SK-N-SH treated with all-trans-retinoic acid at 6 μM for 48 hours (cell line): ENCODE results near the gene AGBL5.
"Not testable (repeated sequence)": the region's sequence is repeated elsewhere in the genome, so short reads cannot be mapped to it uniquely, and the experiment has no call there.

Experiments used
- ATAC-seq: fragments of 200-7000 bp; cut with Tn5 transposase; 3 replicates; pipeline ENCODE4 v1.9.1; 2020; ENCODE audit warnings: mild to moderate bottlenecking, moderate library complexity
- ARNTL ChIP-seq: fragments of 450-650 bp; formaldehyde crosslinking; IDR thresholded peaks from 2 replicates; pipeline ENCODE4 v1.5.0; 2020; ENCODE audit warnings: low read depth, mild to moderate bottlenecking, moderate library complexity, borderline replicate concordance
- BACH2 ChIP-seq: fragments of 250-450 bp; sonication (Bioruptor Pico); IDR thresholded peaks from 2 replicates; pipeline ENCODE4 v1.9.0; 2021; ENCODE audit warnings: mild to moderate bottlenecking, borderline replicate concordance
- CREB5 ChIP-seq: fragments of 250-450 bp; sonication (Bioruptor Pico); IDR thresholded peaks from 2 replicates; pipeline ENCODE4 v1.5.1; 2020; ENCODE audit warnings: low read depth, mild to moderate bottlenecking, moderate library complexity
- CSDC2 ChIP-seq: fragments of 250-450 bp; sonication (Bioruptor Pico); IDR thresholded peaks from 2 replicates; pipeline ENCODE4 v1.5.0; 2020; ENCODE audit warnings: mild to moderate bottlenecking, moderate library complexity
- CSRNP3 ChIP-seq: fragments of 250-450 bp; sonication (Bioruptor Pico); IDR thresholded peaks from 2 replicates; pipeline ENCODE4 v1.5.1; 2021; ENCODE audit warnings: mild to moderate bottlenecking, moderate library complexity
- ESRRG ChIP-seq: fragments of 250-450 bp; sonication (Bioruptor Pico); IDR thresholded peaks from 2 replicates; pipeline ENCODE4 v1.6.1; 2021; ENCODE audit warnings: mild to moderate bottlenecking
- GLIS3 ChIP-seq: fragments of 250-450 bp; sonication (Bioruptor Pico); IDR thresholded peaks from 2 replicates; pipeline ENCODE4 v1.5.0; 2020; ENCODE audit warnings: mild to moderate bottlenecking, moderate library complexity
- ISL1 ChIP-seq: fragments of 250-450 bp; sonication (Bioruptor Pico); IDR thresholded peaks from 2 replicates; pipeline ENCODE4 v2.1.2; 2022; ENCODE audit warnings: mild to moderate bottlenecking, moderate library complexity
- OSR1 ChIP-seq: fragments of 250-450 bp; sonication (Bioruptor Pico); IDR thresholded peaks from 2 replicates; pipeline ENCODE4 v1.8.0; 2022; ENCODE audit warnings: moderate library complexity, mild to moderate bottlenecking, inconsistent platforms
- PATZ1 ChIP-seq: fragments of 250-450 bp; sonication (Bioruptor Pico); IDR thresholded peaks from 2 replicates; pipeline ENCODE4 v1.8.0; 2020; ENCODE audit warnings: mild to moderate bottlenecking, moderate library complexity, borderline replicate concordance
- POU6F1 ChIP-seq: fragments of 250-450 bp; sonication (Bioruptor Pico); IDR thresholded peaks from 2 replicates; pipeline ENCODE4 v1.8.0; 2021; ENCODE audit warnings: low read depth, mild to moderate bottlenecking, moderate library complexity, borderline replicate concordance
- PPARA ChIP-seq: fragments of 250-450 bp; sonication (Bioruptor Pico); IDR thresholded peaks from 2 replicates; pipeline ENCODE4 v1.5.0; 2020; ENCODE audit warnings: mild to moderate bottlenecking, borderline replicate concordance
- RARB ChIP-seq: fragments of 250-450 bp; sonication (Bioruptor Pico); IDR thresholded peaks from 2 replicates; pipeline ENCODE4 v1.8.0; 2021; ENCODE audit warnings: mild to moderate bottlenecking, moderate library complexity
- SNAI2 ChIP-seq: fragments of 250-450 bp; sonication (Bioruptor Pico); IDR thresholded peaks from 2 replicates; pipeline ENCODE4 v1.5.0; 2020; ENCODE audit warnings: mild to moderate bottlenecking, moderate library complexity
- TCF4 ChIP-seq: fragments of 250-450 bp; sonication (Bioruptor Pico); IDR thresholded peaks from 2 replicates; pipeline ENCODE4 v1.8.0; 2021; ENCODE audit warnings: mild to moderate bottlenecking, moderate library complexity, borderline replicate concordance
- TOX ChIP-seq: fragments of 250-450 bp; sonication (Bioruptor Pico); IDR thresholded peaks from 2 replicates; pipeline ENCODE4 v1.8.0; 2021; ENCODE audit warnings: mild to moderate bottlenecking, moderate library complexity, borderline replicate concordance
- TSHZ2 ChIP-seq: fragments of 250-450 bp; sonication (Bioruptor Pico); IDR thresholded peaks from 2 replicates; pipeline ENCODE4 v1.5.0; 2020; ENCODE audit warnings: mild to moderate bottlenecking, moderate library complexity
- ZC3H10 ChIP-seq: fragments of 250-450 bp; sonication (Bioruptor Pico); IDR thresholded peaks from 2 replicates; pipeline ENCODE4 v1.5.1; 2021; ENCODE audit warnings: mild to moderate bottlenecking, moderate library complexity
- ZFP3 ChIP-seq: fragments of 250-450 bp; sonication (Bioruptor Pico); IDR thresholded peaks from 2 replicates; pipeline ENCODE4 v1.5.0; 2020; ENCODE audit warnings: mild to moderate bottlenecking, moderate library complexity
- ZFP30 ChIP-seq: fragments of 450-650 bp; formaldehyde crosslinking; IDR thresholded peaks from 2 replicates; pipeline ENCODE4 v1.5.0; 2022; ENCODE audit warnings: mild to moderate bottlenecking, moderate library complexity
- ZNF565 ChIP-seq: fragments of 450-650 bp; formaldehyde crosslinking; conservative IDR thresholded peaks from 2 replicates; pipeline ENCODE4 v1.5.0; 2020; ENCODE audit warnings: low read depth, mild to moderate bottlenecking, moderate library complexity
- ZNF70 ChIP-seq: fragments of 450-650 bp; formaldehyde crosslinking; IDR thresholded peaks from 2 replicates; pipeline ENCODE4 v1.5.0; 2020; ENCODE audit warnings: mild to moderate bottlenecking, moderate library complexity
- ZNF8 ChIP-seq: fragments of 450-650 bp; formaldehyde crosslinking; IDR thresholded peaks from 2 replicates; pipeline ENCODE4 v1.5.0; 2020; ENCODE audit warnings: mild to moderate bottlenecking, moderate library complexity

Gene AGBL5

GRCh38 chr2:27118525-27119329 lies 67.3 kb downstream of the AGBL5 start, which contains the start of gene CGREF1:
Gene CGREF1, minus strand, starts transcription at chr2:27119128. Its CDS starts 14,762 bp downstream, at chr2:27104366.
- TF ChIP-seq ESRRG (no peak), TOX (no peak), ZNF70 (CRISPR knock-in tag) (no peak), POU6F1 (CRISPR knock-in tag) (no peak), ZFP30 (CRISPR knock-in tag) (peak; percentile 30; the same call in 1 of the 2 replicates), TCF4 (CRISPR knock-in tag) (no peak), ARNTL (CRISPR knock-in tag) (no peak), CSRNP3 (CRISPR knock-in tag) (no peak), PATZ1 (no peak), CSDC2 (CRISPR knock-in tag) (no peak), ISL1 (CRISPR knock-in tag) (no peak), ZNF565 (CRISPR knock-in tag) (0 out of 2 replicates have a peak, but pooled peaks have one; percentile 17), RARB (CRISPR knock-in tag) (no peak), TSHZ2 (CRISPR knock-in tag) (no peak; the same call in 1 of the 2 replicates), ZNF8 (CRISPR knock-in tag) (no peak), ZFP3 (no peak), CREB5 (CRISPR knock-in tag) (no peak), GLIS3 (CRISPR knock-in tag) (no peak), BACH2 (CRISPR knock-in tag) (0 out of 2 replicates have a peak, but pooled peaks have one; percentile 2), OSR1 (CRISPR knock-in tag) (no peak), ZC3H10 (no peak), PPARA (CRISPR knock-in tag) (no peak), SNAI2 (CRISPR knock-in tag) (no peak)
- peak; percentile 50 for ATAC-seq

GRCh38 chr2:27119330-27119670 lies 67.8 kb downstream of the AGBL5 start:
- not testable (repeated sequence) for ATAC-seq
